BLaER1 treated with 17β-estradiol and CSF1 and Interleukin-3, amounts not matched to agents 10 nM and 100 nM (cell line): ENCODE measurements around the gene GTF2H1.
A peak's percentile ranks its signal among the peaks of the same experiment; 100 is the strongest.

Source experiments
- H3K27ac ChIP-seq, 11 experiments: shearing (Covaris generic); formaldehyde crosslinking; 2 replicates each; pipeline ENCODE4 v1.8.1; 2022
- H3K27me3 ChIP-seq, 11 experiments: shearing (Covaris generic); formaldehyde crosslinking; 2 replicates each; pipeline ENCODE4 v1.8.1; 2022
- H3K36me3 ChIP-seq, 11 experiments: shearing (Covaris generic); formaldehyde crosslinking; 2 replicates each; pipeline ENCODE4 v1.8.1; 2022
- H3K4me1 ChIP-seq, 10 experiments: shearing (Covaris generic); formaldehyde crosslinking; 2 replicates each; pipeline ENCODE4 v1.8.1; 2022
- H3K4me2 ChIP-seq, 11 experiments: shearing (Covaris generic); formaldehyde crosslinking; 2 replicates each; pipeline ENCODE4 v1.8.1; 2022
- H3K4me3 ChIP-seq, 10 experiments: shearing (Covaris generic); formaldehyde crosslinking; 2 replicates each; pipeline ENCODE4 v1.8.1; 2022
- H3K9ac ChIP-seq, 11 experiments: shearing (Covaris generic); formaldehyde crosslinking; 2 replicates each; pipeline ENCODE4 v1.8.1; 2022
- H3K9me3 ChIP-seq, 11 experiments: shearing (Covaris generic); formaldehyde crosslinking; replicated peaks in 1 of 11; 2 replicates each; pipeline ENCODE4 v1.8.1; 2022
- H4K20me1 ChIP-seq, 11 experiments: shearing (Covaris generic); formaldehyde crosslinking; 2 replicates each; pipeline ENCODE4 v1.8.1; 2022
- Cebpa-rat ChIP-seq, 11 experiments: shearing (Covaris generic); IDR thresholded peaks; 2 replicates each; pipeline ENCODE4 v1.8.1; 2022

Gene GTF2H1

DNA sequence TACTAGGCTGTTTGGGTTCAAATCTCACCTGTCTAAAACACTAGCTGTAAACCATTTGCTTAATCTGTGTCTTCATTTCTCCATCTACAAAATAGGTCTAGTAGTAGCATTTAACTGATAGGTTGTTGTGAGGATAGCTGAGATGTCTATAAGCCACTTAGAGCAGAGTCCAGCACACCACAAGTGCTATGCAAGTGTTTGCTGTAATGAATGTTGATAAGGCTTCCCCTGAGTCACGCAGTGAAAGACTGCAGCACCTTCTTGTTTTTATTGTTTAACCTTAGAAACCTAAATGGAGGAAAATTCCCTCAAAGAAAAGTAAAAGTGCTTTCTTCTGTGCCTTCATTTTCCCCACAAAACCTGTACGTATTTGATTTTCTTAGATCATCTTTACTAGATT is 48.9 kb downstream of the GTF2H1 start:
- Histone ChIP-seq H3K36me3 (peaks cover 7 to 44% (median 20%) of the 10 kb centered on the region in 11 experiments; a peak in 16 of 22 replicates), H3K4me3 (no peak overlapping the region), H3K27ac (no peak overlapping the region), H3K9me3 (no peaks in the 10 kb centered on the region), H3K4me2 (no peak overlapping the region), H3K9ac (no peak overlapping the region), H3K27me3 (no peaks in the 10 kb centered on the region), H4K20me1 (no peaks in the 10 kb centered on the region), H3K4me1 (peaks cover 35 to 42% (median 37%) of the 10 kb centered on the region in 10 experiments)
- TF ChIP-seq Cebpa-rat (IDR thresholded peaks at IDR 0.05) = no peak

- H4K20me1 ChIP-seq = no peaks in the 10 kb centered on the region
- peaks cover 3 to 35% (median 10%) of the 10 kb centered on the region in 11 experiments; a peak in 15 of 22 replicates for H3K36me3 ChIP-seq
- peaks cover 26 to 34% (median 28%) of the 10 kb centered on the region in 10 experiments for H3K4me1 ChIP-seq
- TF ChIP-seq Cebpa-rat (IDR thresholded peaks at IDR 0.05) = no peak
- H3K27ac ChIP-seq = no peak overlapping the region
- no peak overlapping the region for H3K4me3 ChIP-seq
- no peaks in the 10 kb centered on the region for H3K9me3 ChIP-seq
- no peak overlapping the region for H3K9ac ChIP-seq
- no peak overlapping the region for H3K4me2 ChIP-seq
- no peaks in the 10 kb centered on the region for H3K27me3 ChIP-seq
Observed at GRCh38 chr11:18372201-18372600, 49.8 kb downstream of the GTF2H1 start.

DNA sequence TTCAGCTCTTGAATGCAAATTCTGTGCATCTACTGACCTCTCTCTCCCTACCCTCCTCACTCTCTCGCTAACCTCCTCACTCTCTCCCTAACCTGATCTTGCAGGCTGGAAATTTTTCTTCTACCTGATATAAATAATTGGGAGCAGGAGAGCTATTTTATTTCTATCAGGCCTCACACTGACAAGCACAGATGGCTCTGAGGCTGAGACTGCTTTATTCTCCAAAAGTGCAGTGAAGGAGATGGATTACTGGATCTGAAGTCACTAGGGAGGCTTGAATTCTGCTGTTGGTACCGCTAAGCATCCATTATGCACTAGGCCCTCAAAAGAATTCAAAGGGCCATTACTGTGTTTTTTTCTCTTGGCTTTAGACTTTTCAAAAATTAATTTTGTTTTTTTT is 52.6 kb downstream of the GTF2H1 start:
- no peak overlapping the region for H3K27ac ChIP-seq

GRCh38 chr11:18375941-18376340 is 53.6 kb downstream of the GTF2H1 start:
- Histone ChIP-seq H3K27ac (no peak overlapping the region), H3K9ac (no peak overlapping the region), H4K20me1 (no peaks in the 10 kb centered on the region), H3K4me3 (no peak overlapping the region), H3K4me1 (peaks cover 18 to 40% (median 31%) of the 10 kb centered on the region in 10 experiments), H3K36me3 (peaks cover 0 to 10% (median 0%) of the 10 kb centered on the region in 11 experiments; a peak in 1 of 22 replicates), H3K27me3 (no peaks in the 10 kb centered on the region), H3K4me2 (no peak overlapping the region), H3K9me3 (no peaks in the 10 kb centered on the region)
- TF ChIP-seq Cebpa-rat (IDR thresholded peaks at IDR 0.05) = no peak

More for the DNA sequence above, 52.6 kb downstream of the GTF2H1 start:
- no peak overlapping the region for H3K4me2 ChIP-seq
- H3K4me1 ChIP-seq = peaks cover 18 to 32% (median 25%) of the 10 kb centered on the region in 10 experiments
- peaks cover 0 to 10% (median 3%) of the 10 kb centered on the region in 11 experiments; a peak in 6 of 22 replicates for H3K36me3 ChIP-seq
- H3K9me3 ChIP-seq = no peaks in the 10 kb centered on the region
- H3K27me3 ChIP-seq = no peaks in the 10 kb centered on the region
- H3K9ac ChIP-seq = no peak overlapping the region
- no peak for TF ChIP-seq Cebpa-rat (IDR thresholded peaks at IDR 0.05)
- no peaks in the 10 kb centered on the region for H4K20me1 ChIP-seq
- H3K4me3 ChIP-seq = no peak overlapping the region

DNA sequence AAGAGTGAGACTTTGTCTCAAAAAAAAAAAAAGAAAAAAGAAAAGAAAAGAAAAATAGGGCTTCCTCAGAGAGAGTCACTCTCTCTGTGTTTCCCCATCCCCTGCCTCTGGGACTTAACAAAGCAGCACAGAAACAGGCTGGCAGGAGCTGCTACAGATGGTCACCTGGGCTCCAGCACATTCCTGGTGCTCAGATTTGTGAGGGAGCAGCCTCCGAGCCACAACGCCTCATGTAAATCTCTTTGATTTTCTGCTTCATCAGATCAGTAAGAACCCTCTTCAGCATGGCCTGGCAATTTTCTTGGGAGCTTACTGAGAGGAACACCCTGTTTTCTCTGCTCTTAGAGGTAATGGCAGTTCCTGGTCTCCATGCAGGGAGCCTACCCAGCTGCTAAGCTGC is 56.8 kb downstream of the GTF2H1 start:
- Histone ChIP-seq H3K9me3 (no peaks in the 10 kb centered on the region), H3K27me3 (no peaks in the 10 kb centered on the region), H3K4me3 (no peak overlapping the region), H3K27ac (peak overlapping the region in 7 of 11 experiments; percentile 24 to 53 (median 46); a peak in 10 of 22 replicates), H3K9ac (peak overlapping the region in 5 of 11 experiments; percentile 22 to 33 (median 31); a peak in 5 of 22 replicates), H4K20me1 (no peaks in the 10 kb centered on the region), H3K36me3 (no peaks in the 10 kb centered on the region), H3K4me2 (peak overlapping the region in 10 of 11 experiments; percentile 5 to 90 (median 63); a peak in 17 of 22 replicates), H3K4me1 (peaks cover 44 to 72% (median 61%) of the 10 kb centered on the region in 10 experiments)
- no peak for TF ChIP-seq Cebpa-rat (IDR thresholded peaks at IDR 0.05)

- peak overlapping the region; percentile 87 to 95 (median 92) for H3K27ac ChIP-seq
- no peaks in the 10 kb centered on the region for H4K20me1 ChIP-seq
- H3K4me3 ChIP-seq = peak overlapping the region in 9 of 10 experiments; percentile 30 to 66 (median 46); a peak in 17 of 20 replicates
- peak overlapping the region; percentile 80 to 97 (median 89) for H3K4me2 ChIP-seq
- peaks cover 64 to 94% (median 82%) of the 10 kb centered on the region in 10 experiments for H3K4me1 ChIP-seq
- H3K36me3 ChIP-seq = no peaks in the 10 kb centered on the region
- no peaks in the 10 kb centered on the region for H3K27me3 ChIP-seq
- H3K9me3 ChIP-seq = no peaks in the 10 kb centered on the region
- H3K9ac ChIP-seq = peak overlapping the region; percentile 74 to 82 (median 81)
- TF ChIP-seq Cebpa-rat (IDR thresholded peaks at IDR 0.05) = 0 out of 22 replicates have a peak, but pooled peaks of 2 of the 11 experiments have one; percentile 0 to 6
Observed at GRCh38 chr11:18383388-18384156, 61.2 kb downstream of the GTF2H1 start.

GRCh38 chr11:18384157-18384641 is 61.8 kb downstream of the GTF2H1 start:
- H3K36me3 ChIP-seq = no peaks in the 10 kb centered on the region
- H3K27ac ChIP-seq = peak overlapping the region; percentile 87 to 95 (median 92)
- H3K27me3 ChIP-seq = no peaks in the 10 kb centered on the region
- H4K20me1 ChIP-seq = no peaks in the 10 kb centered on the region
- peaks cover 58 to 87% (median 76%) of the 10 kb centered on the region in 10 experiments for H3K4me1 ChIP-seq
- no peak for TF ChIP-seq Cebpa-rat (IDR thresholded peaks at IDR 0.05)
- no peaks in the 10 kb centered on the region for H3K9me3 ChIP-seq
- peak overlapping the region; percentile 74 to 82 (median 81) for H3K9ac ChIP-seq
- peak overlapping the region; percentile 80 to 97 (median 89) for H3K4me2 ChIP-seq
- peak overlapping the region in 8 of 10 experiments; percentile 15 to 66 (median 43); a peak in 14 of 20 replicates for H3K4me3 ChIP-seq

DNA sequence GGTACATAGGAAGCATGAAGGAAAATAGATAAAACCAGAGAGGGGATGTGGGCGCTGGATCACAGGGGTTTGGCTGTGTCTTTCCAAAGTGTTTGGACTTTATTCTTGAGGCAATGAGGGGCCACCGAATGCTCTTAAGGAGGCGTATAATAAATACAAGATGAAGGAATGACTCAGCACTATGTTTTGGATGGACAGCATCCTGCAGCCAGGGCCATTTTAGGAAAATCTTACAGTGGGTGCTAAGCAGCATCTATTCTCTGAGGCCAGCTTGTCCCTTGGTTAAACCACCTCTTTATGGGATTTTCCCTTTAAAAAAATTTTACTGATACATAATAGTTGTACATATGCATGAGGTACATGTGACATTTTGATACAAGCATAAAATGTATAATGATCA is 67.7 kb downstream of the GTF2H1 start:
- no peak overlapping the region for H3K9ac ChIP-seq
- no peak overlapping the region for H3K4me2 ChIP-seq
- peaks cover 30 to 52% (median 46%) of the 10 kb centered on the region in 10 experiments for H3K4me1 ChIP-seq
- 0 out of 22 replicates have a peak overlapping the region, but pooled peaks of 1 of the 11 experiments have one; percentile 5 for H3K27ac ChIP-seq
- TF ChIP-seq Cebpa-rat (IDR thresholded peaks at IDR 0.05) = no peak
- H3K4me3 ChIP-seq = no peak overlapping the region
- H4K20me1 ChIP-seq = peaks cover under 1 to 6% (median 5%) of the 10 kb centered on the region in 11 experiments; a peak in 18 of 22 replicates
- H3K36me3 ChIP-seq = peaks cover 0 to 2% (median 0%) of the 10 kb centered on the region in 11 experiments; a peak in 2 of 22 replicates
- H3K9me3 ChIP-seq = no peaks in the 10 kb centered on the region
- H3K27me3 ChIP-seq = no peaks in the 10 kb centered on the region
